Measurements from ENCODE around the gene ENOSF1.

Gene ENOSF1

GRCh38 chr18:675307-675706 is 37.1 kb downstream of the ENOSF1 start:
- WGBS, 2 experiments (ENCODE audit: insufficient coverage in 2 of 2): 96 to 97% methylated on average over 4 of the region's 7 CpGs
- H3K4me3 ChIP-seq (ENCODE audit: extremely low read depth, insufficient read depth, low read length, poor library complexity, severe bottlenecking): no peak overlapping the region
- H3K9me3 ChIP-seq (ENCODE audit: control insufficient read depth, low read length): no peaks in the 10 kb centered on the region
- H3K36me3 ChIP-seq (ENCODE audit: control insufficient read depth, insufficient read depth, low read length): peaks cover 70% of the 10 kb centered on the region
- no peak overlapping the region for H3K27ac ChIP-seq (ENCODE audit: low read depth, low read length, severe bottlenecking)
- no peaks in the 10 kb centered on the region for H3K4me1 ChIP-seq (ENCODE audit: control insufficient read depth, insufficient read depth, low read length, poor library complexity, severe bottlenecking)

GRCh38 chr18:673769-674168 is 38.7 kb downstream of the ENOSF1 start:
- Histone ChIP-seq H3K36me3 (ENCODE audit: control insufficient read depth, insufficient read depth, low read length) (peaks cover 82% of the 10 kb centered on the region), H3K4me1 (ENCODE audit: control insufficient read depth, insufficient read depth, low read length, poor library complexity, severe bottlenecking) (no peaks in the 10 kb centered on the region), H3K4me3 (ENCODE audit: extremely low read depth, insufficient read depth, low read length, poor library complexity, severe bottlenecking) (no peak overlapping the region), H3K9me3 (ENCODE audit: control insufficient read depth, low read length) (no peaks in the 10 kb centered on the region), H3K27ac (ENCODE audit: low read depth, low read length, severe bottlenecking) (no peak overlapping the region)
- WGBS, 2 experiments (ENCODE audit: insufficient coverage in 2 of 2): no CpG with 5 or more reads among the region's 5 CpGs

GRCh38 chr18:673317-673716 is 39.1 kb downstream of the ENOSF1 start:
- Histone ChIP-seq H3K9me3 (ENCODE audit: control insufficient read depth, low read length) (no peaks in the 10 kb centered on the region), H3K4me3 (ENCODE audit: extremely low read depth, insufficient read depth, low read length, poor library complexity, severe bottlenecking) (no peak overlapping the region), H3K4me1 (ENCODE audit: control insufficient read depth, insufficient read depth, low read length, poor library complexity, severe bottlenecking) (no peaks in the 10 kb centered on the region), H3K36me3 (ENCODE audit: control insufficient read depth, insufficient read depth, low read length) (peaks cover 82% of the 10 kb centered on the region), H3K27ac (ENCODE audit: low read depth, low read length, severe bottlenecking) (no peak overlapping the region)
- WGBS, 2 experiments (ENCODE audit: insufficient coverage in 2 of 2): no CpG with 5 or more reads among the region's 3 CpGs

- no peaks in the 10 kb centered on the region for H3K4me1 ChIP-seq (ENCODE audit: control insufficient read depth, insufficient read depth, low read length, poor library complexity, severe bottlenecking)
- WGBS, 2 experiments (ENCODE audit: insufficient coverage in 2 of 2): 100% methylated on average over 1 of the region's 1 CpG
- H3K27ac ChIP-seq (ENCODE audit: low read depth, low read length, severe bottlenecking): no peak overlapping the region
- H3K36me3 ChIP-seq (ENCODE audit: control insufficient read depth, insufficient read depth, low read length): peaks cover 90% of the 10 kb centered on the region
- H3K9me3 ChIP-seq (ENCODE audit: control insufficient read depth, low read length): no peaks in the 10 kb centered on the region
- no peak overlapping the region for H3K4me3 ChIP-seq (ENCODE audit: extremely low read depth, insufficient read depth, low read length, poor library complexity, severe bottlenecking)
Observed at GRCh38 chr18:671405-671804, 41.0 kb downstream of the ENOSF1 start.

- Histone ChIP-seq H3K4me1 (ENCODE audit: control insufficient read depth, insufficient read depth, low read length, poor library complexity, severe bottlenecking) (no peaks in the 10 kb centered on the region), H3K27ac (ENCODE audit: low read depth, low read length, severe bottlenecking) (no peak overlapping the region), H3K36me3 (ENCODE audit: control insufficient read depth, insufficient read depth, low read length) (peaks cover 86% of the 10 kb centered on the region), H3K4me3 (ENCODE audit: extremely low read depth, insufficient read depth, low read length, poor library complexity, severe bottlenecking) (no peak overlapping the region), H3K9me3 (ENCODE audit: control insufficient read depth, low read length) (no peaks in the 10 kb centered on the region)
- WGBS, 2 experiments (ENCODE audit: insufficient coverage in 2 of 2): 89 to 95% methylated on average over 10 to 11 of the region's 11 CpGs
Observed at GRCh38 chr18:670522-670921, 41.9 kb downstream of the ENOSF1 start.

- Histone ChIP-seq H3K9me3 (ENCODE audit: control insufficient read depth, low read length) (no peaks in the 10 kb centered on the region), H3K4me3 (ENCODE audit: extremely low read depth, insufficient read depth, low read length, poor library complexity, severe bottlenecking) (no peak overlapping the region), H3K4me1 (ENCODE audit: control insufficient read depth, insufficient read depth, low read length, poor library complexity, severe bottlenecking) (no peaks in the 10 kb centered on the region), H3K36me3 (ENCODE audit: control insufficient read depth, insufficient read depth, low read length) (peaks cover 75% of the 10 kb centered on the region), H3K27ac (ENCODE audit: low read depth, low read length, severe bottlenecking) (no peak overlapping the region)
- 100% methylated on average over 2 to 4 of the region's 8 CpGs for WGBS, 2 experiments (ENCODE audit: insufficient coverage in 2 of 2)
Observed at GRCh38 chr18:669077-669476, 43.4 kb downstream of the ENOSF1 start.

GRCh38 chr18:668260-668659 is 44.2 kb downstream of the ENOSF1 start:
- no peak overlapping the region for H3K27ac ChIP-seq (ENCODE audit: low read depth, low read length, severe bottlenecking)
- no peaks in the 10 kb centered on the region for H3K9me3 ChIP-seq (ENCODE audit: control insufficient read depth, low read length)
- 57 to 89% methylated on average over 1 of the region's 1 CpG for WGBS, 2 experiments (ENCODE audit: insufficient coverage in 2 of 2)
- H3K4me1 ChIP-seq (ENCODE audit: control insufficient read depth, insufficient read depth, low read length, poor library complexity, severe bottlenecking): no peaks in the 10 kb centered on the region
- H3K4me3 ChIP-seq (ENCODE audit: extremely low read depth, insufficient read depth, low read length, poor library complexity, severe bottlenecking): no peak overlapping the region
- peaks cover 68% of the 10 kb centered on the region for H3K36me3 ChIP-seq (ENCODE audit: control insufficient read depth, insufficient read depth, low read length)

GRCh38 chr18:666628-667027 is 45.8 kb downstream of the ENOSF1 start:
- no peaks in the 10 kb centered on the region for H3K4me1 ChIP-seq (ENCODE audit: control insufficient read depth, insufficient read depth, low read length, poor library complexity, severe bottlenecking)
- H3K36me3 ChIP-seq (ENCODE audit: control insufficient read depth, insufficient read depth, low read length): peaks cover 60% of the 10 kb centered on the region
- WGBS, 2 experiments (ENCODE audit: insufficient coverage in 2 of 2): 100% methylated on average over 1 to 3 of the region's 3 CpGs
- no peak overlapping the region for H3K27ac ChIP-seq (ENCODE audit: low read depth, low read length, severe bottlenecking)
- no peaks in the 10 kb centered on the region for H3K9me3 ChIP-seq (ENCODE audit: control insufficient read depth, low read length)
- no peak overlapping the region for H3K4me3 ChIP-seq (ENCODE audit: extremely low read depth, insufficient read depth, low read length, poor library complexity, severe bottlenecking)

- no peaks in the 10 kb centered on the region for H3K4me1 ChIP-seq (ENCODE audit: control insufficient read depth, insufficient read depth, low read length, poor library complexity, severe bottlenecking)
- 96 to 98% methylated on average over 8 of the region's 8 CpGs for WGBS, 2 experiments (ENCODE audit: insufficient coverage in 2 of 2)
- no peaks in the 10 kb centered on the region for H3K9me3 ChIP-seq (ENCODE audit: control insufficient read depth, low read length)
- H3K4me3 ChIP-seq (ENCODE audit: extremely low read depth, insufficient read depth, low read length, poor library complexity, severe bottlenecking): no peak overlapping the region
- no peak overlapping the region for H3K27ac ChIP-seq (ENCODE audit: low read depth, low read length, severe bottlenecking)
- peaks cover 60% of the 10 kb centered on the region for H3K36me3 ChIP-seq (ENCODE audit: control insufficient read depth, insufficient read depth, low read length)
Observed at GRCh38 chr18:666177-666576, 46.3 kb downstream of the ENOSF1 start.

- H3K9me3 ChIP-seq (ENCODE audit: control insufficient read depth, low read length): peaks cover 9% of the 10 kb centered on the region
- 90 to 100% methylated on average over 1 of the region's 4 CpGs for WGBS, 2 experiments (ENCODE audit: insufficient coverage in 2 of 2)
- no peak overlapping the region for H3K27ac ChIP-seq (ENCODE audit: low read depth, low read length, severe bottlenecking)
- no peak overlapping the region for H3K4me3 ChIP-seq (ENCODE audit: extremely low read depth, insufficient read depth, low read length, poor library complexity, severe bottlenecking)
- no peaks in the 10 kb centered on the region for H3K4me1 ChIP-seq (ENCODE audit: control insufficient read depth, insufficient read depth, low read length, poor library complexity, severe bottlenecking)
- peaks cover 49% of the 10 kb centered on the region for H3K36me3 ChIP-seq (ENCODE audit: control insufficient read depth, insufficient read depth, low read length)
Observed at GRCh38 chr18:662197-662596, 50.2 kb downstream of the ENOSF1 start.

GRCh38 chr18:659597-659996 is 52.8 kb downstream of the ENOSF1 start:
- Histone ChIP-seq H3K9me3 (ENCODE audit: control insufficient read depth, low read length) (peaks cover 9% of the 10 kb centered on the region), H3K36me3 (ENCODE audit: control insufficient read depth, insufficient read depth, low read length) (peaks cover 40% of the 10 kb centered on the region), H3K4me3 (ENCODE audit: extremely low read depth, insufficient read depth, low read length, poor library complexity, severe bottlenecking) (peak overlapping the region; percentile 85), H3K4me1 (ENCODE audit: control insufficient read depth, insufficient read depth, low read length, poor library complexity, severe bottlenecking) (no peaks in the 10 kb centered on the region), H3K27ac (ENCODE audit: low read depth, low read length, severe bottlenecking) (no peak overlapping the region)
- 92 to 99% methylated on average over 5 to 6 of the region's 6 CpGs for WGBS, 2 experiments (ENCODE audit: insufficient coverage in 2 of 2)

All from mesodermal cell (in vitro differentiated cells).